Left renal pelvis (tissue), 4 donors: ENCODE results near the gene MSMO1. TPM values are rescaled to one million over a fixed set of nuclear protein-coding genes. Genes with fewer than 3 reads are reported as not detected.
"Not testable (repeated sequence)": the region's sequence is repeated elsewhere in the genome, so short reads cannot be mapped to it uniquely, and the experiment has no call there.

Experiments used
- DNase-seq, 4 donors: peaks; one replicate each; pipeline ENCODE4 v3.0.0-alpha.2; 2013; ENCODE audit warnings: low read depth in 4 of 4, low spot score in 3 of 4
- polyA plus RNA-seq, 4 donors: library from polyadenylated mRNA; unstranded; fragments of 120-200 nt; gene quantifications; one replicate each; pipeline ENCODE4 v1.2.1, GENCODE V29; 2013; ENCODE audit not compliant: insufficient read length in 4 of 4

The MSMO1 gene
- polyA plus RNA-seq, 4 donors = 39.1 to 80.1 (median 70.5) TPM

DNA sequence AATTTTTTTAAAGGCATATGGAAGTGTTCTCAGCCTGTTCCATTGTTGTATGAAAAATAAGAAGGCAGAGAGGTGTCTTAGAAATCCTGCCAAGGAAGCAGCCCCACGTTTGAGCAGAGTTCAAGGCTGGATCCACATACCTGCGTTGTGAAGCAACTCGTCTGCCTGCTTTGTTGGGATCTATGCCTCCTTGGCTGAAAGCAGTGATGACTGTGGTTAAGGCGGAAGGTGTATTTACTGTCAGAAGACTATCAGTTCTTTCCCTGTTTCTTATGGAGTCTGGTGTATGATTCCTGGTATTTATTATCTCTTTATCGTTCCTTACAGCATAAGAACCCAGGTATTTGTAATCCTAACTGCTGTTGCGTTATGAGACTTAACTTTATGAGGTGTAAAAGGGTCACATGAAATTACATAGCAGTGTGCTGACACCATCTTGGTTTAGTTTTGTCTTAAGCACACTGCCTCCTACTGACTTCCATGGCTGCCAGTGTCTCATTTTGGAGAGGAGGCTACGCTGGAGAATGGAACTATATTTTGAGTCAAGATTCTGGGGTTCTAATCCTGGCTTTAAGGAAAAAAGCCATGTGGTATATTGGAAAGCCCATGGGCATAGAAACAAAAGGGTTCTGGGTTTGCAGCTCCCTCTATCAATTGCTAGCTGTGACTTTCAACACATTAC, 3.1 kb upstream of the MSMO1 start:
- DNase-seq = no peak

DNA sequence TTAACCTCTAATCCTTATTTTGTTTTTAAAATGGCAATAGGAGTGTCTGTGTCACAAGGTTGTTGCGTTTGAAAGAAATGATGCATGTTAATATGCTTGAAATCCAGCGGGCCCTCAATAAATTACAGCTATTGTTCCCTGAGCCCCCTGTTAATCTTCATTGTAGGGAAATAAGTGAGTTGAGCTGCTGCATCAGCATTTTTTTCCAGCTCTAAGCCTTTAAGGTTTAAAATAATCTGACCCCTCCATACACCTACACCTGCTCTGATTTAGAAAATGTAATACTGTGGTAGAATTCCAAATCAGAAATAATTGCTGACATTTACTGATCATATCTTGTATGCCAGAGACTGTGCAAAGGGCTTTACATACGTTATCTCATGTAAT, 2.6 kb upstream of the MSMO1 start:
- DNase-seq = no peak

DNA sequence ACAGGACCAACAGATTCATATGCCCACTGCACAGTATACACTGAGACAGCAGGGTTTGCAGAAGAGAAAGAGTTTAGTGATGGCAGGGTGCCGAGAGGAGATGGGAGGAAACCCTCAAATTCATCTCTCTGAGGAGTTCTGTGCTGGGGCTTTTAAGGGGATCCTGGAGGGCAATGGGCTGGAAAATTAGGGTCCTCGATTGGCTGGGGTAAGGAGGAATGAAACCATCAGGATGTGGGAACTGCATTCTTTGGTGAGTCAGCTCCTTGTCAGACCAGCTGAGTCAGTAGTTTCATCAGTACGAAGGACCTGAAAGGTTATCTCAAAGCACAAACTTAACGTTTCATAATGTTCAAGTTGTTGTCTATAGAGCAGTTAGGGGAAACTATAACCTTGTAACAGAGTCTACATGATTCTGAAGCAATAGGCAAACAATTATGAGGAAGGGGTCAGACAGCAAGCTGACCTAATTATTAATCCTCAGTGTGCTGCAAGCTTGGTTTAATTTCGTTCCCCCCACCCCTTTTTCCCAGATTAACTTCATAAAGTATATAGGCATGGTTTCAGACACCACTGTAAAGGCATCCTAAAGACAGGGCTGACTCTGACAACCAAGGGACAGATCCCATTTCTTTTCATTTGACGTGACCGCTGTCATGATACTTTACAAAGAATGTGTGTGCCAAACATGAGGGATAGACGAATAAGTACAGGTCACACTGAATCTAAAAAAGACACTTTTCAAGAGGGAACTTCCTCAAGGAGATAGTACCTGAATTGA, 1.5 kb upstream of the MSMO1 start:
- DNase-seq = no peak

DNA sequence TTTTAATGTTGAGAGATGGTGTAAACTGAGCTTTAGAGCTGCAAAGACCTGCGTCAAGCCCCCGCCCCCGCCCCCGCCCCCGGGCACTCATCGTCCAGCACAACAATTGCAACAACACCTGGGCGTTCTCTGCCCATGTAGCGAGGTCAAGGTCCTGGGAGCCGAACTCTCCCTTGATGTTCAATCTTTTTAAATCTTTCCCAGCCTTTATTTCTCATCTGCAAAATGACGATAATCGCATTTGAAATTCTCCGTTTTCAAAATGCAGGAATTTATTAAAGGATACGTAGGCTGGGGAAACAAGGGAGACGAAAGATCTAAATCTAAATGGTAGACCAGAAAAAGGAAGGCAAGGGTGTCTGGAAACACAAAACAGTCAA, 648 bp upstream of the MSMO1 start:
- DNase-seq = peak in 3 of 4 donors; percentile 29 to 43 (median 39)

DNA sequence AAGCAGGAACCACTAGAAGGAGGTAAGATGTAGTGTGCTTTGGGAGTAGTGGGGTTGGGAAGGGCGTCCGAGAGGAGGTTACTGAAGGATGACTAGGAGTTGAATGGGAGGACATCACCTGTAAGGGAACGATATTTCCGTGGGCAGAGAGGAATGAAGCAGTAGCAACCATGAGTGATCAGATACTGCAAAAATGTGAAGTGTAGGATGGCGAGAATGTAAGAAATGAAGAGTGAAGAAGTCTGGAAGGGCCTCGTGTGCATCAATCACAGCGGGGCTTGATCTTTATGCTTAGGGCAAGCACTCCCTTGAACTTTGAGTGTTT, 594 bp downstream of the MSMO1 start:
- peak in 1 of 4 donors; percentile 48 for DNase-seq

DNA sequence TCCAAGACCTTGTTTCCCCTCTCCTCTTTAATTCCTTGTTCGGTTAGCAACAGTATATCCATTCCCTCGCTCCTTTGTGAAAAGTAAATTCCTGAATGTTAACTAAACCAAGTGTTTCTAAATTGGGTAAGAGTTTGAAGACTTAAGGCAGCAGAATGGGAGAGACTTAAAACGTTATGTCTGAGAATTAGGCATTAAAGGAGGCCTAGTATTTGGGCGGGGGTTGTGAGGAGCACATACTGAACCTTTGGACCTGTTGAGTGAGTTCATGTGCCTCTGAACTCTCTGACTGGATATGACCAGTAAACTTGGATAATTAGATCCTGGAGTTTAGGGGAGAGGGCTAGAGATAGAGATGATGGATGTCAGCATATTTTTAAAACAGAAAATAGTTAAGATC, 1.2 kb downstream of the MSMO1 start:
- no peak for DNase-seq

DNA sequence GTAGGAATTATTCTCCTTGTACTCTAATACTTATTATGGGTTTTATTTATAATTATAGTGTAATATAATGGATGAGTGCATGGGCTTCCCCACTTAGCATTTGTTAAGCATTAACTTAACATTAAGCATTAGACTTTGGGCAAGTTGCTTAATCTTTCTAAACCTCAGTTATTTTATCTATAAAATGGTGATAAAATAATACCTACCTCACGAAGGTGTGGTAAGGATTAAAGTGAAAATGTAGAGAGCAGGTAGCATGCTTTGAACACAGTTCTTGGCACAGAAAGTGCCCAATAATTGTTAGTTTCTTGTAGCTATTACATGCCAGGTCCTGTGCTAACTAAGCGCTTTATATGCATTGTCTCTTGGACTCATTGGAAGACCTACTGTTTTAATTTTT, 2.6 kb downstream of the MSMO1 start:
- no peak for DNase-seq

DNA sequence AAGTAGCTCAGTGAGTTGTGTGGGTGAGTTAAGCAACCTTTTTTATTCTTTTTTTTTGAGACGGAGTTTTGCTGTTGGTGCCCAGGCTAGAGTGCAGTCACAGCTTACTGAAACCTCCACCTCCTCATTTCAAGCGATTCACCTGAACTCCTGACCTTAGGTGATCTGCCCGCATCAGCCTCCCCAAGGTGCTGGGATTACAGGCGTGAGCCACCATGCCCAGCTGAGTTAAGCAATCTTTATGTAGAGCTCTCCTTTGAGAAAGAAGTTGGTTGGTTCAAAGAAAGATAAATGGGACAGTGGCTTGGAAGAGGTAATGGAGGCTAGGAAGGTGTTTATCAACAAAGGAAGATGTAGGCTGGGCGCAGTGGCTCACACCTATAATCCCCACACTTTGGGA, 3.2 kb downstream of the MSMO1 start:
- DNase-seq = no peak

DNA sequence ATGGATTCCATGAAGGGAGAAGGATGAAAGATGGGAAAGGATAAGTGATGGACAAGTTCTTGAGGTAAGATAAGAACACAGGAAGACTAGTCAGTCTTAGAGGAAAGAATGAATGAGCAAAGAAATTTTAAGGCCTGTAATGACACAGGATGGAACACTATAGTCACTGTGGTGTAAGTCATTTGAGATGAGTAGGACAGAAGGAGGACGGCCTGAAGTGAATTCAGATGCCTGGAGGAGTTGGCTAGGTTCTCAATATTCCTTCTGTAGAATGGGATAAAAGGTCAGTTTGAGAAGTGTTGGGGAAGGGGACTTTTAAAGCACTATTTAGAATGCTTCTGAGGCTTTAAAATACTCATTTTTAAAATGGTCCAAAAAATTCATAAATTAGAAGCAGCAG, 3.9 kb downstream of the MSMO1 start:
- no peak for DNase-seq

DNA sequence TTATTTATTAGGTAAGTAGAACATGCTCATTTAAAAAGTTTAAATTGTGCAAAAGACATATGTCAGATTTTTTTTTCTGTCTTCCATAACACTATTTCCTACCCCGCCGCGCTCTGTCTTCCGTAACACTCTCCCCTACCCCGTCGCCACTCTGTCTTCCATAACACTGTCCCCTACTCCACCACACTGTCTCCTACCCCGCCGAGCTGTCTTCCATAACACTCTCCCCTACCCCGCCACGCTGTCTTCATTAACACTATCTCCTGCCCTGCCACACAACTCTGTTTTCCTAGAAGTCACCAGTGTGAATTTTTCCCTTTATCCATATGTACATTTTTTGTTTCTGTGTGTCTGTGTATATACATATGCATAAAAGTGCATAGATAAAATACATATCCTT, 4.4 kb downstream of the MSMO1 start:
- no peak for DNase-seq

DNA sequence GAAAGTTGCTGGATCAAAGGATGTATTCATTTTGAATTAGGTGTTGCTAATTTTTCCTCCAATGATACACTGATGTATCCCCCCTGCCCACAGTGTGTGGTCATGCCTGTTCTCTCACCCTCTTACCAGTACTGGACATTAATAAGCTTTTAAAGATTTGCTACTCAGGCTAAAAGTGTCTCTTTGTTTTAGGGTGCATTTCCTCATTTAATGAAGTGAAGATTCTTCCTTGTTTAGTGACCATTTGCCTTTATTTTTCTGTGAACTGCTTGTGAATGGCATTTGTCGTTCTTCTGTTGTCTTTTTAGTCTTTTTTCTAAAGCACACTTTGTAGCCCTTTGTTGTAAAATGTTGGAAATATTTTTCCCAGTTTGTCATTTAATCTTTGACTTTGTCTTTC, 5.0 kb downstream of the MSMO1 start:
- no peak for DNase-seq

DNA sequence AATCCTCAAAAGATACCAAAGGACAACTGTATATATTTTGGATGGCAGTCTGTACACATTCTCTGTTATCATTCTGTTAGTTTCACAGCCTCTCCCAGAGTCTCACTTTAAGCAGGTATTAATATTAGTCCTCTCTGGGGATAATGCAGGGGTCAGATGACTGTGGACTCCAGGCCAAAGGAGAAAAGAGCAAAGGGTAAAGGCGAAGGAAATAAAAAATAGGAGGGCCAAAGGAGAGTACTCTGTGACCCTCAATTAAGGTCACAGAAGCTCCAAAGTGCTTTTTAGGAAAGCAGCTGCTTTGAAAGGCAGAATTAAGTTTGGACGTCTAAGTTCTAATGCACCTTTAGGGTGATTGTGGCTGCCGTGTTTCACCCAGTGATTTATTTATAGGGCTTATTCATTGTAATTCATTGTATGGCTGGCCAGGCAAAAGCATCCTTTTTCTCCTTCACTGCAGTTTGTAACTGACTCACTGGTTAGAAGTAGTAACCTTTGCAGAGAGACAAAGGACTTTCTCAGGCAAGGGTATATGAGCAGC, 7.8 kb downstream of the MSMO1 start:
- no peak for DNase-seq

DNA sequence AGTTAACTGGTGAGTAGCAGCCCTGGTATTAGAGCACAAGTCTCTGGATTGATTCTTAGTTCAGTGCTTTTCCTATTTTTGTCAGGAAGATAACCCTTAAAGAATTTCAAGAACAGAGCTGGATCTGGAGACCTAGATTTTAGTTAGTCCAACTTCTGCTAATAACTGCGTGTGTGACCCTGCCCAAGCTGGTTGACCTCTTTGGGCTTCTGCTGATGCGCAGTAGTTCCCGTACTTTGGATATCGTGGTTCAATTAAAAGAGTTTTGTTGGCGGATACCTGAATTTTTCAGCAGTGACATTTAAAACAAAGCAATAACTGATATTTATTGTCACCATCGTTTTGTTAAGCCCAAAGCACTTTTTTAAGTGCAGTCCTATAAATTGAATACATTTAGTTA, 9.3 kb downstream of the MSMO1 start:
- DNase-seq = no peak

DNA sequence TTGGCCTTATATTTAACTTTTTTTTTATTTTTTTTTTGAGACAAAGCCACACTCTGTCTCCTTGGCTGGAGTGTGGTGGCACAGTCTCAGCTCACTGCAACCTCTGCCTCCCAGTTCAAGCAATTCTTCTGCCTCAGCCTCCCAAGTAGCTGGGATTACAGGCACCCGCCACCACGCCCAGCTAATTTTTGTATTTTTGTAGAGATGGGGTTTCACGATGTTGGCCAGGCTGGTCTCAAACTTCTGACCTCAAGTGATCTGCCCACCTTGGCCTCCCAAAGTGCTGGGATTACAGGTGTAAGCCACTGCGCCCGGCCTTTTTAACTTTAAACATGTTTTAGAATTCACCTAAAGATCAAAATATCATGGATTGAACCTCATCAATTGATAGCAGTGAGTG, 14.9 kb downstream of the MSMO1 start:
- DNase-seq = not testable (repeated sequence)

DNA sequence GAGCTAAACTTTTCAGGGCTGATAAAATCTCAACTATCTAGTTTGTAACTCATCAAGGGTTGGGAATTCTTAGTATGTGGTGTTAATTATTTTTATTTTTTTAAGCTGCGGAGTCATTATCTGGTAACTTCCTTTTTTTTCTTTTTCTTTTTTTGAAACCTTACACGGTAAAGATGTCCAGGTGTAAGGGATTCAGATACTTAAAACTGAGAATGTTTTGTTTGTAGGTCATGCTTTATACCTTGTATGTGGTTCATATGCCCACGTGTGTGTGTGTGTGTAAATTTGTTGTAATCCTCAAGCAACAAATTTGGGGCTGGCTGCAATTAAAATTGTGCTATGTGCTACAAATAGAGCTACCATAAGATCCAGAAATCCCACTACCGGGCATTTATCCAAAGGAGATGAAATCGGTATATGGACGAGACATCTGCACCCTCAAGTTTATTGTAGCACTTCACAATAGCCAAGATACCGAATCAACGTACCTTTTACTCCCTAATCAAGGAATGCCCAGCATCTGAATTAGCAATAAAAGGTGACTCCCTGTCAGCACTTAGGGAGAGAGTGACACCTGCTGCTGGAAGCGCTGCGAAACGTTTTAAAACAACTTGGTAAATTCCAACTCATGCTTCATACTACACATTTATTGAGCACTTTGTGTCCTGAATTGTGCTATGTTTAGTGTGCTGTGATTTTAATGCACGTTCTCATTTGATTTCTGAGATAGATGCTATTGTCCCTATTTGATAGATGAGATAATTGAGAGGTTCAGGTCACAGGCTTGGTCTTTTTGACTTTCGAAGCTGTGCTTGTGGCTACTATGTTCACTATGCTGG, 16.1 kb downstream of the MSMO1 start:
- no peak for DNase-seq

DNA sequence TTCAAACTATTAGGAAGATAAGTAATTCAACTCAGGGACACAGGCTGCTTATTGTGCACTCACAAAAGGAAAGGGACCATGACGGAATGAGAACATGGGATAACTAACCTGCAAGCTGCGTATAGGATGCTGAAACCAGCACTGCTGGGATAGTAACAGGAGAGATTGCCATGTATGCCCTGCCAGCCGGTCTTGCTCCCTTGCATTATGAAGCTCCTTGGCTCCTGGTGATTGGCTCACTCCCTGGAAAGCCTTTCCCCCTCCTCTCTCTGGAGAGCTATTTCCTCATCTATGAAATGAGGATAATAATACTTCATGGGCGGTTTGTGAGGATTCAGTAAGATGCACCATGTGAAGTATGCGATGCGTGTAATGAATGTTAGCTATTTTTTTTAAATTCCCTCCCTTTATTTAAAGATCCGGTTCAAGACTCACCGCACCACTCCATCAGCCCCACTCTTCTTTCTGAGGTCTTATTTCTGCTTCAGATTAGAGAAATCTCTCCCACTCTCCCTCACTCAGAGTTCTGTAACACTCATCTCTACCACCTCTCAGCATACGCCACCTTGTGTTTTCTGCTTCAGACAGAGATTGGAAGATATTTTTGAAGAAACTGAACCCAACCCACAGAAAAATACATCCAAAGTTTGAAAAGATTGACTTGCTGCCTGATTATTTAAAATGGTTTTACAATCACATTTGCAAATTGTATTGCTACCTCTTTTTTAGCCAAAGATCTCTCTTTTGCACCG, 18.4 kb downstream of the MSMO1 start:
- no peak for DNase-seq

DNA sequence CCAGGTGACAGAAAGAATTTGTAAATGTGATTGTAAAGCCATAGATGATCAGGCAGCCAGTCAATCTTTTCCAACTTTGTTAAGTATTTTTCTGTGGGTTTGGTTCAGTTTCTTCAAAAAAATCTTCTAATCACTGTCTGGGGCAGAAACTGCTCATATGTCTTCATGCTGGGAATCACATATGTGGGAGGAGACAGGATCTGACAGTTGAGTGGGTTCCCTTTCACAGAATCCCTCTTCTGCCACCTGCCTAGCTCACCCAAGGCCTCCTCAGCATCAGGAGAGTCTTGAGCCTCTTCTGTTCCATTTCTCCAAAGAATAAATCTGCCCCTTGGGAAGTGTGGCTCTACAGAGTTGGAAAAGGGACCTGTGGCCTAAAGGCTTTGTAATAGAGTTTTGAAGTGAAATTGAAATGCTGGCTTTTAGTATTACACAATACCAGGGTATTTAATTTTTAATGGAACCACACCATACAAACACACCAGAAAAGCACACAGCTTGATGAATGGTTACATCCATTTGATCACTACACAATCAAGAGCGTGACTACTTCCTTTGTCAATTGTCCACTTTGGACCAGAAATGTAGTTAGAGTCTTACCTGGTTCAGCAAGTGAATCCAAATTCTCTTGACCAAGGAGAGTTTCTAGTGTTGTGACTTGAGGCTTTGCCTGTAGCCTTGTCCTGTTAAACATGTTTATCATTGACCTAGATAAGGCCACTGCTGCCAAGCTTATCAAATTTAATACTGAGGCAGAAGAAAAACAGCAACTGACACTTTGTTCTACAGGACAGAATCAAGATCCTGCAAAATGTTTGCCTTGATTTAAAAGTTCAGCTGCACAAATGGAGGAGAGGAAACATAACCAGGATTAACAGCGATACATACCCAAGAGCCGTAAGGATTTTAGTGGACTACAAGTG, 20.4 kb downstream of the MSMO1 start:
- no peak for DNase-seq

DNA sequence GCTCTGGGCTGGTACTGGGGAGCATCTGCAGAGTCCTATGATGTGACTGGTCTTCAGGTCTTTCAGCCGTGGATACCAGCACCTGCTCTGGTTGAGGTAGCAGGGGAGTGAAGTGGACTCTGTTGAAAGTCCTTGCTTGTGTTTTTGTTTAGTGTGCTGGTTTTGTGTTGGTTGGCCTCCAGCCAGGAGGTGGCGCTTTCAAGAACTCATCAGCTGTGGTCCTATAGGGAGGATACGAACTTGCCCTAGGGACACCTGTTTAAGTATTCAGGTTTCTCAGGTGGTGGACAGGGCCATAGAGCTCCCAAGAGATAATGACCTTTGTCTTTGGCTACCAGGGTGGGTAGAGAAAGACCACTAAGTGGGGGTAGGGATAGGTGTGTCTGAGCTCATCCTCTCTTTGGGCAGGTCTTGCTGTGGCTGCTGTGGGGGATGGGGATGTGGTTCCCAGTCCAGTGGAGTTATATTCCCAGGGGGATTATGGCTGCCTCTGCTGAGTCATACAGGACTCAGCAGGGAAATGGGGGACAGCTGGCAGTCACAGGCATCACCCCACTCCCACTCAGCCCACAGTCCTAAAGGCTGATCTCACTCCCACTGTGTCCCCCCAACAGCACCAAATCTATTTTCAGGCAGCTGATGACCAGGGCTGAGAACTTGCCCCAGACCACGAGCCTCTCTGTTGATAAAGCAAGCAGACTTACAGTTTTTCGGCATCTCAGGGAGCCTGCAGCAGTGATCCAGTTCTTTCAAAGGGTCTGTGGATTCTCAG, 24.1 kb downstream of the MSMO1 start:
- DNase-seq = no peak

DNA sequence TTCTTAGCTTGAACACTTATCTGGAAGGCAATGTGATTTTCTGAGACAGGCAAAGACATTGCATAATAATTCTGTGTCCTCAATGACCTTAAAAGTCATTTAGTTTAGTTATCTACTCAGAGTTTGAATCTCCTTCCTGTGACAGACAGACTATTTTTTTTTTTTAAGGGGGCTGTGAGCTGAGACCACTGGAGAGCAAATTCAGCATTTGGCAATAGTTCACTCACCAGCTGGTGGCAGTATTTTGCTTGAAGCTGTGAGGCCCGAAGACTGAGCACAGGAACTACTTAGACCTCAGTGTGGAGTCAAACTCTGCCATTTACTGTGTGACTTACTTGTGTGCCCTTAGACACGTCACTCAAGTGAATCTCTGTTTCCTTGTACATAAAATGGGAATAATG, 28.4 kb downstream of the MSMO1 start:
- DNase-seq = peak in 1 of 4 donors; percentile 24
